Measurements from ENCODE around the gene AKAP5.

Gene AKAP5

DNA sequence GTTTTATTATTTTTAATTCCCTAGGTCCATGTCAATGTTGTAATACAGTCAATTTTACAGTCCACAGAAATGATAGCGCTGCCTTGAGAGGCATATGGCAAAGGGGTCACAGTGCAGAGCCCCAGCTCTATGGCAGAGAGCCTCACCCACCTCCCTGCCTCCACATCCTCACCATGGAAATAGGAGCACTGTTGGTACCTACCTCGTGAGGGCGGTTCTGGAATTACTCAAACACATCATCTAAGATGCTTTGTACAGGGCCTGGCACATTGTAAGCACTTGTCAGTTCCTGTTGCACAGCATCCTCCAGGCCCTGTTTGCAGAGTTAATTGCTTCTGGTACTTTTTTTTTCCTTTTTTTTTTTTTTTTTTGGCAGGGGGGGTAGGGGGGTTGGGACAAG is 4.1 kb upstream of the AKAP5 start:
- no peak for DNase-seq

GRCh38 chr14:64463195-64463594 is 2.1 kb upstream of the AKAP5 start:
- DNase-seq, result no peak

- no peak for DNase-seq
Observed at GRCh38 chr14:64463873-64464272, 1.4 kb upstream of the AKAP5 start.

DNA sequence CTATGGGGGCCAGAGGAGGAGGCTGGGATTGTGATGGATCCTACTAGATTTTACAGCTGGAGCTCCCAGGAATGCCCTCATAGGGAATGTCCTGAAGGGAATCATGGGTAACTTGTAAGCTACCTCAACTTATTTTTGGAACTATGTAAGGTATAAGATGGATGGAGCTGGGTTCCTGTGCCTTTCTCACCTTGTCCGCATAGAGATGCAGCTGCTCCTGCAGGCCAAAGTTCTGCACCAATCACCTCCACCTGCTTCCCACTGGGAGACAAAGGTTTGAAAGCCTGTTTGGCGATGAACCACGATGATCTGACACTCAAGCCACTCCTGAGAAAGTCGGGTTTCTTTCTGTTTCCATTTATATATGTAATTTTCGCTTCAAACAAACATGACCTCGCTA is 648 bp upstream of the AKAP5 start:
- DNase-seq, result no peak

DNA sequence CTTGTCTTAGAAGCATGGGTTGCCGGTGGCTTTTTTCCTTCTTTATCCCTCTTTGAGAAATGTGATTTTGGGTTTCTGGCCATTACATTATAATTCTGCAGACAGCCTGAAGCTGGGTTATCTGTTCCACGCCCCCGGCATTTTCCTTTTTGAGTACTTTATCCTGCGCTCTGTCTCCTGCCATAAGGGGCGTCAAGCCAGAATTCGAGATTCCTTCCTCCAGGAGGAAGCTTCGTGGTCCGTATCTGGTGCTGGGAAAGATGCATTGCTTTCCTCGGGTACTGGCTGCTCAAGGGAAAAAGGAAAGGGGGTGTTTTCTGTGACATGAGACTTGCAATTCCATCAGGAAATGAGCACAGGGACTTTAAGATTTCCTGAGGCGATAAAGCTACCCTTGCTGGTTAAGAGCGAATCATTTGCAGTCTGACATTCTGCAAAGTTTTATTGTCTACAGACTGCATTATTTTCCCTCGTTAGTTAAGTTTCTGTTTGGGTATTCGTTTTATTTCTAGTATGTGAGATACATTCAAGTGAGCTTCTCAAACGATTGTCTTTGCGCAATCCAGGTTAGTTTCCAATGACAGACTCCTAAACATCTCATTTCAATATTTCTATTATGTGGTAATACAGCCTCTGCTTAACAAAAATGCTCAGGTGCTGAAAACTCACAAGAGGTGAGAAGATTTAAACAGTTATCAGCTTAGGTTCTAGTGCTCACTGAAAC is 694 bp downstream of the AKAP5 start:
- no peak for DNase-seq

DNA sequence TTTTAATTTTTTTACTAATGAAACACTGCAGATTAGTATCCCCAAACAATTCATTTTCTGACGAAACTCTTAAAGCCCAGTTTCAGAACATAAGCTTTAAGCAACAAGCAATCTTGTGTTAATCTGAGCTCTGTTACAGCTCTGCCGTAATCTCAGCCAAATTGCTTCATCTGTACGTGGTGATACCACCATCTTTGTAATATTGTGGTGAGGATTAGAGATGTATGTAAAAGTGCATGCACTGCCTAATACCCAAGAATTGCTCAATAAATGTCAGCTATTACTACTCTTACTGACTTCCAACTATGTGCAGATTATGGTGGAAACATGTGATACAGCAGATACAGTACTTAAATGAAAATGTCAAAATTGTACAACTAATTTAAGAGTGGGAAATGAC is 1.8 kb downstream of the AKAP5 start:
- no peak for DNase-seq

- DNase-seq, result no peak
Observed at GRCh38 chr14:64467566-64467965, 2.3 kb downstream of the AKAP5 start.

DNA sequence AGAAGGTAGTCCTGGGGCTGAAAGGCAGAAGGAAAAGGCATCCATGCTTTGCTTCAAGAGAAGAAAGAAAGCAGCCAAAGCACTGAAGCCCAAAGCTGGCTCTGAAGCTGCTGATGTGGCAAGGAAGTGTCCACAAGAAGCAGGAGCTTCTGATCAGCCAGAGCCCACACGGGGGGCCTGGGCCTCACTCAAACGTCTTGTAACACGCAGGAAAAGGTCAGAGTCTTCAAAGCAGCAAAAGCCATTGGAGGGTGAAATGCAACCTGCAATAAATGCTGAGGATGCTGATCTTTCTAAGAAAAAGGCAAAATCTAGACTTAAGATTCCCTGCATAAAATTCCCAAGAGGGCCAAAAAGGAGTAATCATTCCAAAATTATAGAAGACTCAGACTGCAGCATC is 3.2 kb downstream of the AKAP5 start:
- DNase-seq, result no peak

GRCh38 chr14:64474041-64474440 is 8.7 kb downstream of the AKAP5 start:
- no peak for DNase-seq

DNA sequence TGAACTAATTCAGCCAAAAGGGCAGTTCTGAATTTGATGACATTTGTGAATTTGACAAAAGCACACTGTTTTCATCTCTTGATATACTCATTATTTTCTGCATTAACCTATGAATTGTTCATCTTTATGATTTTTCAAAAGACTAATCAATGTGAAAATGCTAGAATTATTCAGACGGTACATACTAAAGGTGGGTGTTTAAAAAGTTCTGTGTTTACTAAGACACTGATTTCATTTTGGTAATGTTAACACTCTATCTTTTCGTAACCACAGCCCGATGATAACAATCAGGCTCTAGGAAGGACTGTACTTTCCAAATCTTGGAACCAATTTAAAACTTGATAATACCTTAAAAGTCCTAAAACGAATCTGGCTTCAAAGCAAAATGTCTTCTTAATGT is 9.4 kb downstream of the AKAP5 start:
- no peak for DNase-seq

DNA sequence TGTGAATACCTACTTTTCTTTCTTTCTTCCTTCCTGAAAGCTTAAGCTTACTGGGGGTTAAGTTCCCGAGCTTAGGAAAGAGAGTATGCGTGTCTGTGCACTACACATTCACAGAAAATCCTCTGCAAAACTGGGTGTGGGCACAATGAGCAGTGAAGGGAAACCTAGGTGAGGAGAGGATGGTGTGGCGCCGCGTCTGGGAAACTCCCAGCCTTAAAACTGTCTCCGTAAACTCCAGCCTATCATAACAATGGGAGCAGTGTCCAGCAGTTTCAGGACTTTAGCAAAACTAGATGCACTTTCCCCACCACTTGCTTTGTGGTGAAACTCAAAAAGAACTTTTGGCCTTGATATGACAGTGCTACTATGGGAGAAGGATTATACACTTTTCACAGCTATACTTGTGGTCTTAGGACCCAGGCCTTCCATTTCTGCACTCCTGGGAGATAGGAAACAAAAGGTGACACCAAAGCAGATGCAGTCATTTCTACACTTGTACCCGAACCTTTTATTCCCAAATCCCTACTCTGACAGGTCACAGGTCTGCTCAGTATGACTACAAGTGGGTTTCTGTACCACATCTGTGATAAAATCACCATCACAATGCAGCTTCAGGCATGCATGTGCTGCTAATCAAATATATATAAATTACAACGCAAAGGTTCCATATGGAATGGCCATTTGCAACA is 10.4 kb downstream of the AKAP5 start:
- no peak for DNase-seq

GRCh38 chr14:64476438-64476837 is 11.1 kb downstream of the AKAP5 start:
- no peak for DNase-seq

DNA sequence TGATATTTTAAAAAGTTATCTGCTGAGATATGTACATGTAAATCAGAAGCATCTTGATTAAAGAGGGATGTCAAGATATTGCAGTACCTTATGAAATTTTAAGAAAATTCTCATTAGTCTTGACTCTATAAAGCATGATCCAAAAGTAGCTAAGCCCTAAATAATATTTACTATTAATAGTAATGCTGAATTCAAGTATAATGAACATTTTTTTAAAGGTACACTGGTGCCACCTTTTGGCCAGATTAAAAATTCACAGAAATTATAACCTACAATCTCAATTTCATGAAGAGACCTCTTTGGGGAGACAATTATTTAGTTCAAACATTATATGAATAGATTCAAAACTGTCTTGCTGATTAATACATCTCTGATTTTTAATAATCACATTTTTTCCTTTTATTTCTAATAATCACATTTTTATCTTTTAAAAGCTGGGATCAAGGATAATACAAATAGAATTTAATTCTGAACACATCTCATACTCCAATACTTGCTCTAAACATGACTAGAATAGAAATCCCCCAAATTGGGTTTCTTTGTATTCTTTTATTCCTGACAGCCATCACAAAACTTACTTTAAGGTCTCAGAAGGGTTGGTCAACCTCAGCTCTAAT is 13.4 kb downstream of the AKAP5 start:
- no peak for DNase-seq

DNA sequence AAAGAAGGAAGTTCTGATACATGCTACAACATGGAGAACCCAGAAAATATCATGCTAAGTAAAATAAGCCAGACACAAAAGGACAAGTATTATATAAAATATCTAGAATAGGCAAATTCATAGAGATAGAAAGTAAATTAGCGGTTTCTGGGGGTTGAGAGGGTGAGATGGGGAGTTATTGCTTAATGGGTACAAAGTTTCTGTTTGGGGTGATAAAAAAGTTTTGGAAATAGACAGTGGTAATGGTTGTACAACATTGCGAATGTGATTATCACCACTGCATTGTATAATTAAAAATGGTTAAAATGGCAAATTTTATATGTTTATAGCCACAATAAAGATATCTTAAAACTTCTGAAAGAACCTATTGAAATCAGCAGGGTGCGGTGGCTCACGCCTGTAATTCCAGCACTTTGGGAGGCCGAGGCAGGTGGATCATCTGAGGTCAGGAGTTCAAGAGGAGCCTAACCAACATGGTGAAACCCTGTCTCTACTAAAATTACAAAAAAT is 23.3 kb downstream of the AKAP5 start:
- DNase-seq, result no peak

- no peak for DNase-seq
Observed at GRCh38 chr14:64491637-64492036, 26.3 kb downstream of the AKAP5 start.

- DNase-seq, result no peak
Observed at GRCh38 chr14:64493455-64493854, 28.2 kb downstream of the AKAP5 start.

GRCh38 chr14:64495252-64495651 is 30.0 kb downstream of the AKAP5 start:
- DNase-seq, result no peak

DNA sequence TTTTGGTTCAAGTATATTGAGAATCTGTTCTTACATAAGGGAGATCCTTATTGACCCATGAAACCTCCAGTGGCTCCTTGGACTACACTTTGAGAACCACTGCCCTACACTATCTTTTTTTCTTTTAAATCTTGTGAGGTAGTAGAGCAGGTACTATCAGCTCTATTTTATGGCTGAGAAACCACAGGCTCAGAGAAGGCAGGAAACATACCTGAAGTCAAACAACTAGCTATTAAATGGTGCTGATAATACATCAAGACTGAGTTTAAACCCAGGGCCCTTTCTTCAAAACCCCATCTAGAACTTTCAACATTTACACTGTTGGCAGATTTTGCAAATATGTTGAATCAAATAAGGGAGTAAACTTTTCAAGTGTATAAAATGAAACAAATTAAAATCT is 31.5 kb downstream of the AKAP5 start:
- DNase-seq, result no peak

- DNase-seq, result no peak
Observed at GRCh38 chr14:64500088-64500487, 34.8 kb downstream of the AKAP5 start.

DNA sequence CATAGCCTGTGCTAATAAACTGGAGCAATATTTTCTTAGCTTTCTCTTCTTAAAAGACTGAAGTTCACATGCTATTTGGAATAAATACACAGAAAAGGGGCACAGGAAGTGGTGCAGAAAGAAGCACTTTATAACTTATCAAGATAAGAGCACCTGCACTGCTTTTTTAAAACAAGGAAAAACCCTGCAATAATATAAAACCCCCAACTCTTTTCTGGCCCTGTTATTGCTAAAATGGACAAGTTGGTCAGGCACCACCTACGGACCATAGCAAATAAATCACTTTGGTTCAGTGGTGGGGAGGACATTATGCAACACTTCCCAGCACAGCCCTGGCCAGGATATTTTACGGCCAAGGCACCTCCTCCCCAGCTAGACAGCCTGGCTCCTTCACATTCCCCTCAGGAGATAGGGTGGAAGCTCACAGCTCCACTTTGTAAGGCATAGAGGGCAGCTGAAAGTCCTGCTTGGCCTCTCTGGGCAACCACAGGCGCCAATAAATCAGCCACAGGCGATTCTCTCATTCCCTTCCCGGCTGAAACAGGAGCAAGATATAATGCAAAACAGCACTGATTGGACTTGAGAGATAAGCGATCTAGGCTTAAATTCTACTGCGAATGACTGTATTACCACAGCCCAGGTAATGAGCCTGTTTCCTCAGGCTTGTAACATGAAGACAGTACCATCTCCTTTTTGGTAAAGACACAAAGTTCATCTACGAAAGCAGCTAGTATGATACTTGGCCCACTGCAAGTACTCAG is 36.3 kb downstream of the AKAP5 start:
- peak; percentile 8 for DNase-seq

DNA sequence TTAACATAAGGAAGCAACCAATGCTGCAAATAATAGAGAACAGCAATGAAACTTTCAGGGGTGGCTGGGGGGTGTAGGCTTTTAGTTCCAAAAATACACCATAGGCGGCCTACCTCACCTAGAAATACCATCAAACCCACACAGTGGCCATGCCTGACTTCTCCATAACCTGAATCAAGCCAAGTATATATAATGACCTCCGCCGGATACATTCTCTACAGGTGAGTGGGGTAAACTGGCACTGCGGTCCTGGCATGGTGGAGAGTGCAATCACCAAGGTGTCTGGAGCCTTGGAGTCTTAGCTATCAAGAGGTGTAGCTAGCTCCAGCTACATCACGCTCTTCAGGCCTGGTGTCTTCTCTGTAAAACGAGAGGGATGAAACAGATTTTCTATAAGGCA is 37.2 kb downstream of the AKAP5 start:
- peak; percentile 17 for DNase-seq

DNA sequence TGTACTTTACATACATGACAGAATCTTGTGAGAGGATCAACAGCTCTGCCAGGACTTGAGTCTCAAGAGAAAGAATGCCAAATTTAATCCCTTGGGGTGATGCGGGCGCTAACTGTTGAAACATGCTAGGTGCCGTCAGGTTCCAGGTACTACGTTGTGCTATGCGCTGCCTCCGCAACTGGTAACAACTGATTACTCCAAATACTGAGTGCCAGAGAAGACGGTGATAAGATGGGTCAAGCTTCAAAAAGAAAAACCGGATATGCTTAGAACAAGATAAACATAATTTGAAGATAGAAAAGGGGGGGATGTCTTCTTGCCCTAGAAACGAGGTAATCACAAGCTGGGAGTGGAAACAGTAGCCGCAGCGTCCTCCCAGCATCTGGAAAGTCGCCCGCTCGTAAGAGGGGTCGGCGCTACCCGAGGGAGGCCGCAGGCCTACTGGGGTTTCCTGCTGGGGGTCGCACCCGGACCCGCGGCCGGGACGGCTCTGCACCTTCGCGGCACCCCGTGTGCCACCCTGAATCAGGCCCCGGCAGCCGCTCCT is 37.7 kb downstream of the AKAP5 start:
- DNase-seq, result peak; percentile 23
